ENCODE results near the gene ERGIC2. TPM values are rescaled to one million over a fixed set of nuclear protein-coding genes. Genes with fewer than 3 reads are reported as not detected.

The ERGIC2 gene
- total and polyA plus RNA-seq, 8 donors = 19.7 to 66.2 (median 39.6) TPM

DNA sequence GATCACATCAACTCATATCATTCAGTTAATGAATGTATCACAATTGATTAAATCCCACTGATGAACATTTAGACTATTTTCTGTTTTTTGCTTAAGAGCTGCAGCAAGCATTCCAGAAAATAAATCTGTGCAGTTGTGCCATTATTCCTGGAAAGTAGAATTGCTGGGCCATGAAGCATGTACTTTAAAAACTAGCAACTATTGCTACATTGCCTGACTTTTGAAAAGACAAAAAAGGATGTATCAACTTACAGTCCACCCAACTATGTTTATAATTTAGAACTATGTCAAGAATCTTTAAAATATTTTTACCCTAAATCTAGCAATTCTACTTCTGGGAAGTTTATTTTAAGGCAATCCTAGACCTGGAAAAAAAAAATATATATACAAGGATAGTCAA lies 33.4 kb upstream of the ERGIC2 start:
- no peaks in the 10 kb centered on the region for H3K9me3 ChIP-seq
- ATAC-seq (no peak), DNase-seq (no peak), FAIRE-seq (no peak)
- no peaks in the 10 kb centered on the region for H3K4me1 ChIP-seq
- no peak overlapping the region for H3K27ac ChIP-seq
- intact Hi-C loops (cut with DNase I) = no loop called here
- no peaks in the 10 kb centered on the region for H3K36me3 ChIP-seq
- no peak overlapping the region for H3K4me3 ChIP-seq
- TF ChIP-seq, protein P1, sequence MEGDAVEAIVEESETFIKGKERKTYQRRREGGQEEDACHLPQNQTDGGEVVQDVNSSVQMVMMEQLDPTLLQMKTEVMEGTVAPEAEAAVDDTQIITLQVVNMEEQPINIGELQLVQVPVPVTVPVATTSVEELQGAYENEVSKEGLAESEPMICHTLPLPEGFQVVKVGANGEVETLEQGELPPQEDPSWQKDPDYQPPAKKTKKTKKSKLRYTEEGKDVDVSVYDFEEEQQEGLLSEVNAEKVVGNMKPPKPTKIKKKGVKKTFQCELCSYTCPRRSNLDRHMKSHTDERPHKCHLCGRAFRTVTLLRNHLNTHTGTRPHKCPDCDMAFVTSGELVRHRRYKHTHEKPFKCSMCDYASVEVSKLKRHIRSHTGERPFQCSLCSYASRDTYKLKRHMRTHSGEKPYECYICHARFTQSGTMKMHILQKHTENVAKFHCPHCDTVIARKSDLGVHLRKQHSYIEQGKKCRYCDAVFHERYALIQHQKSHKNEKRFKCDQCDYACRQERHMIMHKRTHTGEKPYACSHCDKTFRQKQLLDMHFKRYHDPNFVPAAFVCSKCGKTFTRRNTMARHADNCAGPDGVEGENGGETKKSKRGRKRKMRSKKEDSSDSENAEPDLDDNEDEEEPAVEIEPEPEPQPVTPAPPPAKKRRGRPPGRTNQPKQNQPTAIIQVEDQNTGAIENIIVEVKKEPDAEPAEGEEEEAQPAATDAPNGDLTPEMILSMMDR (IDR thresholded peaks at IDR 0.05) = no peak
- peaks cover 0 to 3% (median 0%) of the 10 kb centered on the region in 4 donors for H3K27me3 ChIP-seq

DNA sequence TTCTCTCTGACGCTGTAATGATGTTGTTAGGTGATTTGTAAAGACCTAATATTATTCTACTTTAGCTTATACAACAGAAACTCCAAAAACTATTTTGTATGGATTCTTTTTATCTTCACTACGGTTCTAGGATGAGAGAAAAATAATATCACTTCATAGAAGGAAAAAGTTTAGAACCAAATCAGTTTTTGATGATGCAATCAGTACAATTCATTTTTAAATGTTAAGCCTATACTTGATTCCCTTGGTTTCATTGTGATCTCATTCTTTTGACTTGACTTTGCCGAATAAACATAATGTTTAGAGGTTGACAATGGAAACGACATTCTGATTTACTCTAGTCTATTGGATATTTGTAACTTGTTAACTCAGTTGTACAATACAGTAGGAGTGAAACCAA lies 24.6 kb upstream of the ERGIC2 start:
- WGBS, 2 donors = 40 to 64% methylated on average over 4 of the region's 4 CpGs

DNA sequence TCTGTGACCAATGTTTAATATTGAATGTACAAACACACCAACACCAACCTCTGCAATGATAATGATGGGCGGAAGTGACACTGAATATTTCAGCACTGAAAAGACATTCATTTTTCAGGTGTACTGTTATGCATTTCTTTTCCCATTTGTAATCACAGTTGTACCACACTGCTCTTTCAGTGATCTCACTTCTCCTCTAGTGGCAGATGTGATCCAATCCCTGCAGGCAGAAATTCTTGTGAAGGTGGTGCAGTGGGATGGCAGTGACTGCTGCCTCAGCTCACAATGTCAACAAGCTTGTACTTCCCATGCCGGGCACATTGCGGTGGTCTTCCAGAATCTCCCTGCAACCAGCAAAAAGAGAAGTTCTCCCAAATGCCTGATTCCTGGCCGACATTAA lies 23.0 kb upstream of the ERGIC2 start:
- H3K4me3 ChIP-seq = no peak overlapping the region
- ATAC-seq (no peak), FAIRE-seq (no peak)

More for the DNA sequence above, 24.6 kb upstream of the ERGIC2 start:
- H3K36me3 ChIP-seq = no peaks in the 10 kb centered on the region
- intact Hi-C loops (cut with DNase I) = no loop called here
- FAIRE-seq (no peak), DNase-seq (no peak), ATAC-seq (no peak)
- no peaks in the 10 kb centered on the region for H3K4me1 ChIP-seq
- TF ChIP-seq, protein P1 (IDR thresholded peaks at IDR 0.05) = no peak
- H3K9me3 ChIP-seq = no peaks in the 10 kb centered on the region
- no peaks in the 10 kb centered on the region for H3K27me3 ChIP-seq
- H3K27ac ChIP-seq = no peak overlapping the region
- H3K4me3 ChIP-seq = no peak overlapping the region

DNA sequence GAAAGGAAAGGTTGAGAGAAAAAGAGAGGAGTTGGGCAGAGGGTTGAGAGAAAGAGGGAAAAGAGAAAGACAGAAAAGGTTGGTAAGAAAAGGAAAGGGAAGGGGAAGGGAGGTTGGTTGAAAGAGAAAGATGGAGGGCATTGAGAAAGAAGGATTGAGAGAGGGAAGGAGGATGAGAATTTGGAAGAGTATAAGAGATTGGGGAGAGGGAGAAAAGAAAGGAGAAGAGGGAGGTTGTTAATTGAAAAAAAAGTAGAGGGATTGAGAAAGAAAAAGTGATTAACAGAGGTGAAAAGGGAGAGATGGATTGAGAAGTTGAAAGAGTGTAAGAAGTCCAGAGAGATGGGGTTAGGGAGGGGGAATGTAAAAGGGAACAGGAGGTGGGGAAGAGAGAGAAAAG lies 21.5 kb upstream of the ERGIC2 start:
- TF ChIP-seq, protein P1 (IDR thresholded peaks at IDR 0.05) = no peak
- intact Hi-C loops (cut with DNase I) = no loop called here

More for the DNA sequence above, 23.0 kb upstream of the ERGIC2 start:
- no peak for DNase-seq
- intact Hi-C loops (cut with DNase I) = no loop called here
- TF ChIP-seq, protein P1 (IDR thresholded peaks at IDR 0.05) = no peak
- Histone ChIP-seq H3K27ac (no peak overlapping the region), H3K27me3 (no peaks in the 10 kb centered on the region), H3K4me1 (no peaks in the 10 kb centered on the region), H3K36me3 (no peaks in the 10 kb centered on the region), H3K9me3 (no peaks in the 10 kb centered on the region)
- 47 to 54% methylated on average over 4 of the region's 4 CpGs for WGBS, 2 donors

DNA sequence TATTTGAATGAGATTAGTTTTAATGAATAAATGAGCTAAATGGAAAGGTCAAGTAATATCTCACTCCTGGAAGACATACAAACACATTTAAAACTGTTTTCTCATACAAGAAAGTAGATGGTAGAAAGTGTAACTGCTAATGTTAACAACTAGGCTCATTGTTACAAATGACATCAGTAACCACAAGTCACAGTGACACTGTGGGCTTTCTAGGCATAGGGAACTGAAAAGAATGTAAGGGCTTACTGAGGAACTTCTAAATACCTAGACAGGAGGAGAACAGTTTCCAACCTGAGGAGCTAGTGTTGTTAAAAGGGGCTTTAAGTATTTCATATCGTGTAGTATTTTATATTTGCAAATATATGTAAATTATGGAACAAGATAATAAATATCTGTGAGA lies 17.5 kb upstream of the ERGIC2 start:
- Histone ChIP-seq H3K9me3 (no peaks in the 10 kb centered on the region), H3K4me1 (no peaks in the 10 kb centered on the region), H3K27me3 (no peaks in the 10 kb centered on the region), H3K4me3 (no peak overlapping the region), H3K36me3 (no peaks in the 10 kb centered on the region), H3K27ac (no peak overlapping the region)
- intact Hi-C loops (cut with DNase I) = no loop called here
- ATAC-seq (no peak), DNase-seq (no peak), FAIRE-seq (no peak)
- TF ChIP-seq, protein P1 (IDR thresholded peaks at IDR 0.05) = no peak
- WGBS, 2 donors = 86 to 88% methylated on average over 1 of the region's 1 CpG

More for the DNA sequence above, 21.5 kb upstream of the ERGIC2 start:
- H3K4me3 ChIP-seq = no peak overlapping the region
- H3K36me3 ChIP-seq = no peaks in the 10 kb centered on the region
- no peak for FAIRE-seq
- DNase-seq = no peak
- no peaks in the 10 kb centered on the region for H3K4me1 ChIP-seq
- ATAC-seq = no peak
- no peak overlapping the region for H3K27ac ChIP-seq
- no peaks in the 10 kb centered on the region for H3K27me3 ChIP-seq
- H3K9me3 ChIP-seq = no peaks in the 10 kb centered on the region

Measured in pancreas (tissue), 10 donors.